Measurements from ENCODE around the gene TMEM154.

The TMEM154 gene

GRCh38 chr4:152626790-152627189 is 53.0 kb downstream of the TMEM154 start:
- no peak for DNase-seq

- DNase-seq = no peak
These were observed 58.9 kb downstream of the TMEM154 start for GRCh38 chr4:152620915-152621314.

- DNase-seq = no peak
These were observed 59.6 kb downstream of the TMEM154 start for GRCh38 chr4:152620218-152620617.

- no peak for DNase-seq
These were observed 60.2 kb downstream of the TMEM154 start for GRCh38 chr4:152619556-152619955.

GRCh38 chr4:152618971-152619370 is 60.8 kb downstream of the TMEM154 start:
- no peak for DNase-seq

- no peak for DNase-seq
These were observed 63.0 kb downstream of the TMEM154 start for GRCh38 chr4:152616804-152617203.

- no peak for DNase-seq
These were observed 65.7 kb downstream of the TMEM154 start for GRCh38 chr4:152613841-152614721.

GRCh38 chr4:152613351-152613750 is 66.4 kb downstream of the TMEM154 start:
- DNase-seq = no peak

- DNase-seq = no peak
These were observed 69.7 kb downstream of the TMEM154 start for GRCh38 chr4:152610131-152610530.

GRCh38 chr4:152609481-152609880 is 70.3 kb downstream of the TMEM154 start:
- no peak for DNase-seq

- DNase-seq = no peak
These were observed 72.6 kb downstream of the TMEM154 start for GRCh38 chr4:152607178-152607577.

- DNase-seq = no peak
These were observed 73.0 kb downstream of the TMEM154 start for GRCh38 chr4:152606753-152607152.

GRCh38 chr4:152605641-152606335 is 74.0 kb downstream of the TMEM154 start:
- peak in 1 of 2 experiments; percentile 29 for DNase-seq

- no peak for DNase-seq
These were observed 74.8 kb downstream of the TMEM154 start for GRCh38 chr4:152605031-152605430.

GRCh38 chr4:152601156-152601555 is 78.6 kb downstream of the TMEM154 start:
- DNase-seq = no peak

GRCh38 chr4:152599636-152600035 is 80.2 kb downstream of the TMEM154 start:
- DNase-seq = no peak

GRCh38 chr4:152599095-152599494 is 80.7 kb downstream of the TMEM154 start:
- no peak for DNase-seq

- DNase-seq = no peak
These were observed 81.3 kb downstream of the TMEM154 start for GRCh38 chr4:152598454-152598853.

GRCh38 chr4:152594978-152595925 is 84.5 kb downstream of the TMEM154 start:
- peak in 1 of 2 experiments; percentile 21 for DNase-seq

GRCh38 chr4:152594057-152594456 is 85.7 kb downstream of the TMEM154 start:
- no peak for DNase-seq

GRCh38 chr4:152591876-152592275 is 87.9 kb downstream of the TMEM154 start:
- no peak for DNase-seq

- DNase-seq = peak in 1 of 2 experiments; percentile 9
These were observed 88.4 kb downstream of the TMEM154 start for GRCh38 chr4:152591396-152591795.
